ENCODE results near the gene ZNF273. TPM values are rescaled to one million over a fixed set of nuclear protein-coding genes. Genes with fewer than 3 reads are reported as not detected.

The ZNF273 gene
- total and polyA plus RNA-seq, 10 of the 15 experiments (the other 5 are each of a cell fraction or from before 2014, with no cell fraction given): 4.8 to 12.3 (median 7.8) TPM

DNA sequence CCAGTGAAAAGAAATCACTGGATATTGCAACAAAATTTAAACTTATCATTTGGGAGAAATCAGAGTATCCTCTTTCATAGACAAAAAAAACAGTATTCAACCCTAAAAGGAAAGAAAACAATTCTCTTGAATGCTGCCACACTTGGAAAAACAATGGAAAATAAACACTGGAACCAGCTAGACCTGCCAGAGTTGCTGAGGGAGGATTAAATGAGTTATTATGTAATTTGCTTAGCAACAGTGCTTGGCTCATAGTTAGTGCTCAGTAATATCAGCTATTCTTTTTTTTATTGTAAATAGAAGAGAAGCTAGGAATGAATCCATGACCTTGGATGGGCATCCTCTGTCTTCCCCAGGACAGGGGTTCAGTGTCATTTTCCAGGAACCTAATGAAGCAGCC is 11.0 kb upstream of the ZNF273 start:
- ChIA-PET SMC1A (ENCODE audit: uncharacterized antibody, unreplicated experiment) (no interaction called here), CTCF (interaction anchor here (1.1 kb wide), 1 partner anchor 16 kb away, joined by 3 read pairs; no protein-coding TSS in a partner anchor), POLR2A (no interaction called here), RAD21 (ENCODE audit: unreplicated experiment) (no interaction called here)
- Histone ChIP-seq H3K27me3 (replicated peaks in 1 of 2; ENCODE audit: control insufficient read depth in 2 of 2, insufficient read depth in 2 of 2, low read length in 1 of 2) (peaks cover 0 to 2% of the 10 kb centered on the region in 2 experiments; a peak in 1 of 4 replicates), H3K4me1 (ENCODE audit: control insufficient read depth, insufficient read depth, low read length) (no peaks in the 10 kb centered on the region), H3K9me3 (replicated peaks; ENCODE audit: control insufficient read depth, insufficient read depth, low read length) (no peaks in the 10 kb centered on the region; the same call in 1 of the 3 replicates), H2AFZ (ENCODE audit: control insufficient read depth, low read depth, low read length) (no peak overlapping the region), H3K79me2 (ENCODE audit: control insufficient read depth, insufficient read depth, low read length) (no peaks in the 10 kb centered on the region), H3K36me3 (ENCODE audit: control insufficient read depth in 2 of 2, insufficient read depth in 2 of 2, low read length in 1 of 2) (no peaks in the 10 kb centered on the region), H3K9ac (ENCODE audit: control insufficient read depth, insufficient read depth, low read length) (no peak overlapping the region), H4K20me1 (ENCODE audit: control insufficient read depth, insufficient read depth) (no peaks in the 10 kb centered on the region), H3K27ac (ENCODE audit: control insufficient read depth, insufficient read depth) (no peak overlapping the region), H3K4me3 (no peak overlapping the region), H3K4me2 (ENCODE audit: control insufficient read depth, insufficient read depth) (no peak overlapping the region)
- BruUV-seq (replicated peaks): no TSS peak
- in situ Hi-C loops (cut with MboI): no loop called here
- intact Hi-C loops (cut with micrococcal nuclease; ENCODE audit: unreplicated experiment): no loop called here
- no peak for ATAC-seq
- no peak for FAIRE-seq
- TF ChIP-seq STAT3 (IDR thresholded peaks at IDR 0.05; ENCODE audit: low read depth, low read length) (no peak), POLR2A (IDR thresholded peaks at IDR 0.05; ENCODE audit: low read depth, low read length) (no peak), CBFB (IDR thresholded peaks at IDR 0.05; ENCODE audit: low read depth) (no peak), PAX8 (IDR thresholded peaks at IDR 0.05) (no peak), DPF2 (IDR thresholded peaks at IDR 0.05) (no peak), KDM1A (IDR thresholded peaks at IDR 0.05; ENCODE audit: borderline replicate concordance) (no peak), JUND (IDR thresholded peaks at IDR 0.05; ENCODE audit: low read depth, low read length) (no peak), CBX3 (IDR thresholded peaks at IDR 0.05; ENCODE audit: borderline replicate concordance, low read depth) (no peak), MTA2 (IDR thresholded peaks at IDR 0.05; ENCODE audit: low read depth) (no peak)
- TF ChIP-seq, protein P1, sequence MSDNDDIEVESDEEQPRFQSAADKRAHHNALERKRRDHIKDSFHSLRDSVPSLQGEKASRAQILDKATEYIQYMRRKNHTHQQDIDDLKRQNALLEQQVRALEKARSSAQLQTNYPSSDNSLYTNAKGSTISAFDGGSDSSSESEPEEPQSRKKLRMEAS (IDR thresholded peaks at IDR 0.05; ENCODE audit: low read depth, low read length): no peak
- TF ChIP-seq, protein P2, sequence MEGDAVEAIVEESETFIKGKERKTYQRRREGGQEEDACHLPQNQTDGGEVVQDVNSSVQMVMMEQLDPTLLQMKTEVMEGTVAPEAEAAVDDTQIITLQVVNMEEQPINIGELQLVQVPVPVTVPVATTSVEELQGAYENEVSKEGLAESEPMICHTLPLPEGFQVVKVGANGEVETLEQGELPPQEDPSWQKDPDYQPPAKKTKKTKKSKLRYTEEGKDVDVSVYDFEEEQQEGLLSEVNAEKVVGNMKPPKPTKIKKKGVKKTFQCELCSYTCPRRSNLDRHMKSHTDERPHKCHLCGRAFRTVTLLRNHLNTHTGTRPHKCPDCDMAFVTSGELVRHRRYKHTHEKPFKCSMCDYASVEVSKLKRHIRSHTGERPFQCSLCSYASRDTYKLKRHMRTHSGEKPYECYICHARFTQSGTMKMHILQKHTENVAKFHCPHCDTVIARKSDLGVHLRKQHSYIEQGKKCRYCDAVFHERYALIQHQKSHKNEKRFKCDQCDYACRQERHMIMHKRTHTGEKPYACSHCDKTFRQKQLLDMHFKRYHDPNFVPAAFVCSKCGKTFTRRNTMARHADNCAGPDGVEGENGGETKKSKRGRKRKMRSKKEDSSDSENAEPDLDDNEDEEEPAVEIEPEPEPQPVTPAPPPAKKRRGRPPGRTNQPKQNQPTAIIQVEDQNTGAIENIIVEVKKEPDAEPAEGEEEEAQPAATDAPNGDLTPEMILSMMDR (IDR thresholded peaks at IDR 0.05 in 2 of 3, conservative IDR thresholded peaks at IDR 0.05 in 1 of 3; ENCODE audit: control insufficient read depth in 2 of 3, extremely low read depth in 1 of 3, insufficient read depth in 1 of 3, low read depth in 3 of 3, low read length in 3 of 3): no peak
- TF ChIP-seq, protein P3, sequence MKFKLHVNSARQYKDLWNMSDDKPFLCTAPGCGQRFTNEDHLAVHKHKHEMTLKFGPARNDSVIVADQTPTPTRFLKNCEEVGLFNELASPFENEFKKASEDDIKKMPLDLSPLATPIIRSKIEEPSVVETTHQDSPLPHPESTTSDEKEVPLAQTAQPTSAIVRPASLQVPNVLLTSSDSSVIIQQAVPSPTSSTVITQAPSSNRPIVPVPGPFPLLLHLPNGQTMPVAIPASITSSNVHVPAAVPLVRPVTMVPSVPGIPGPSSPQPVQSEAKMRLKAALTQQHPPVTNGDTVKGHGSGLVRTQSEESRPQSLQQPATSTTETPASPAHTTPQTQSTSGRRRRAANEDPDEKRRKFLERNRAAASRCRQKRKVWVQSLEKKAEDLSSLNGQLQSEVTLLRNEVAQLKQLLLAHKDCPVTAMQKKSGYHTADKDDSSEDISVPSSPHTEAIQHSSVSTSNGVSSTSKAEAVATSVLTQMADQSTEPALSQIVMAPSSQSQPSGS (IDR thresholded peaks at IDR 0.05; ENCODE audit: low read length): no peak
- TF ChIP-seq, protein P4, sequence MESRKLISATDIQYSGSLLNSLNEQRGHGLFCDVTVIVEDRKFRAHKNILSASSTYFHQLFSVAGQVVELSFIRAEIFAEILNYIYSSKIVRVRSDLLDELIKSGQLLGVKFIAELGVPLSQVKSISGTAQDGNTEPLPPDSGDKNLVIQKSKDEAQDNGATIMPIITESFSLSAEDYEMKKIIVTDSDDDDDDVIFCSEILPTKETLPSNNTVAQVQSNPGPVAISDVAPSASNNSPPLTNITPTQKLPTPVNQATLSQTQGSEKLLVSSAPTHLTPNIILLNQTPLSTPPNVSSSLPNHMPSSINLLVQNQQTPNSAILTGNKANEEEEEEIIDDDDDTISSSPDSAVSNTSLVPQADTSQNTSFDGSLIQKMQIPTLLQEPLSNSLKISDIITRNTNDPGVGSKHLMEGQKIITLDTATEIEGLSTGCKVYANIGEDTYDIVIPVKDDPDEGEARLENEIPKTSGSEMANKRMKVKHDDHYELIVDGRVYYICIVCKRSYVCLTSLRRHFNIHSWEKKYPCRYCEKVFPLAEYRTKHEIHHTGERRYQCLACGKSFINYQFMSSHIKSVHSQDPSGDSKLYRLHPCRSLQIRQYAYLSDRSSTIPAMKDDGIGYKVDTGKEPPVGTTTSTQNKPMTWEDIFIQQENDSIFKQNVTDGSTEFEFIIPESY (IDR thresholded peaks at IDR 0.05): no peak
- DNase-seq (ENCODE audit: low read depth, low spot score): no peak
